ENCODE measurements around the gene PHKB. TPM values are rescaled to one million over a fixed set of nuclear protein-coding genes. Genes with fewer than 3 reads are reported as not detected.

The PHKB gene
- total and polyA plus RNA-seq, 2 of the 8 experiments (the other 6 are each of a cell fraction or from before 2014, with no cell fraction given), result 18.6 to 38.3 TPM

DNA sequence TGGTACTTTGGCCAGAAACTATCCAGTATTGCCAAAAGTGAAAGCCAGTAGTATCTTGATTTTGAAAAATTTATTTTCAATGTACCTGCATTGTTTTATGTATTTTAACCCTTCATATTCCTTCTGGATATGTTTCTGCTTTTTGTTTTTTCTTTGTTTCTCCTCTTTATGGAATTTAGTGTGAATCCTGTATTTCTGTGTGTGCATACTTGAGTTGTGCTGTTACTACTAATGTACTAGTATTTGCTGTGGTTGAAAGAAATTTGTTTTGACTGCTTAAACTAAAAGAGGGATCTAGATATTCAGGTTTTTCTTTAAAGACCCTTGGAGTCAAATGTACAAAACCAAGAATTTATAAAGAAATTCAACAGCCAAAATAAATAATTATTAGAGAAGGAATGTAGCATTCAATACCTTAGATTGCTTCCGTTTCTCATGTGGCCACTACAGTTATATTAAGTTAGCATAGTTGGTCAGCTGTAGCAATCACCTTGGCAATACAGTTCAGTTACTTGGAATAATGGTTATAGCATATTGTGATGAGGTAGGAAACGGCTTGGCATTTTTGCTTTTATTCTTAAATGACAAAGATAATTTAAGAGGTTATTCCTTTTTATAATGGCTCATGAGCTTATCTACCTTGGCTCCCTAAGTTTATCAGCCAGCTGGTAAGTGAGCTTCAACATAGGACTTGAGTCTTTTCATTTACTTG, 4.9 kb downstream of the PHKB start:
- Histone ChIP-seq H2AK5ac (ENCODE audit: low read depth, low read length) (no peak overlapping the region), H3K79me1 (ENCODE audit: low read depth, low read length) (no peaks in the 10 kb centered on the region), H3K14ac (ENCODE audit: insufficient read length) (no peak overlapping the region), H2BK12ac (ENCODE audit: low read depth, low read length) (no peak overlapping the region), H3K4me3 (ENCODE audit: extremely low read depth in 1 of 4, insufficient read depth in 2 of 4, low read depth in 3 of 4, low read length in 4 of 4) (no peak overlapping the region), H2BK120ac (replicated peaks; ENCODE audit: low read depth, low read length) (no peak overlapping the region), H3K4me1 (replicated peaks in 1 of 4; ENCODE audit: control insufficient read depth in 3 of 4, insufficient read depth in 4 of 4, low read length in 3 of 4) (peaks cover 0 to 7% (median 0%) of the 10 kb centered on the region in 4 experiments; a peak in 2 of 7 replicates), H3K36me3 (ENCODE audit: control insufficient read depth in 2 of 4, insufficient read depth in 4 of 4, low read length in 3 of 4) (no peaks in the 10 kb centered on the region; a peak in 1 of 8 replicates), H2AFZ (ENCODE audit: low read length) (no peak overlapping the region), H4K20me1 (replicated peaks in 1 of 2; ENCODE audit: control insufficient read depth in 1 of 2, insufficient read depth in 2 of 2, low read length in 2 of 2) (no peaks in the 10 kb centered on the region), H3K23ac (ENCODE audit: insufficient read length) (no peak overlapping the region), H2BK5ac (ENCODE audit: low read depth, low read length) (no peak overlapping the region), H3K4me2 (ENCODE audit: insufficient read depth in 1 of 2, low read depth in 2 of 2, low read length in 2 of 2) (no peak overlapping the region), H4K8ac (ENCODE audit: extremely low read depth, insufficient read depth, low read length) (no peak overlapping the region), H3K27me3 (replicated peaks in 1 of 4; ENCODE audit: control insufficient read depth in 3 of 4, extremely low read depth in 1 of 4, insufficient read depth in 3 of 4, low read length in 3 of 4) (no peaks in the 10 kb centered on the region), H3K18ac (ENCODE audit: extremely low read depth, low read length) (no peak overlapping the region), H3K56ac (replicated peaks; ENCODE audit: insufficient read length, low read depth, low read length) (no peak overlapping the region), H3K4ac (replicated peaks; ENCODE audit: insufficient read length, low read depth, low read length) (no peak overlapping the region), H3K79me2 (ENCODE audit: control insufficient read depth in 1 of 2, insufficient read depth in 2 of 2, low read length in 2 of 2) (peaks cover 0 to 15% of the 10 kb centered on the region in 2 experiments; a peak in 1 of 4 replicates), H3K9ac (replicated peaks in 1 of 4; ENCODE audit: extremely low read depth in 1 of 4, low read depth in 3 of 4, low read length in 3 of 4) (no peak overlapping the region), H3K9me3 (ENCODE audit: insufficient read depth in 2 of 2, low read depth in 1 of 2, low read length in 1 of 2) (no peaks in the 10 kb centered on the region), H2BK20ac (ENCODE audit: low read length) (no peak overlapping the region), H3K23me2 (ENCODE audit: low read depth, low read length) (peaks cover 3% of the 10 kb centered on the region; the same call in 1 of the 2 replicates), H4K5ac (ENCODE audit: insufficient read length, low read depth, low read length) (no peak overlapping the region), H3K27ac (ENCODE audit: low read depth, low read length) (no peak overlapping the region), H2BK15ac (ENCODE audit: low read length) (no peak overlapping the region), H4K91ac (replicated peaks; ENCODE audit: insufficient read length, low read length) (no peak overlapping the region)
- ChIA-PET POLR2A (ENCODE audit: partially characterized antibody) (no interaction called here), CTCF (ENCODE audit: partially characterized antibody) (no interaction called here)
- DNase-seq (ENCODE audit: low read depth in 1 of 2, low spot score in 2 of 2) (no peak), FAIRE-seq (no peak)
- 84% methylated on average over 2 of the region's 2 CpGs; no CpG with 5 or more reads in 1 of the 2 experiments for WGBS, 2 experiments (ENCODE audit: extremely low coverage in 1 of 2, insufficient coverage in 1 of 2, insufficient read length in 1 of 2, insufficient replicate concordance in 2 of 2, low coverage in 1 of 2, low lambda C conversion rate in 2 of 2, missing lambda C conversion rate in 1 of 2)
- TF ChIP-seq CTBP2 (IDR thresholded peaks at IDR 0.05; ENCODE audit: borderline replicate concordance, insufficient read depth, insufficient read length, low read length) (no peak), TAF7 (optimal IDR thresholded peaks at IDR 0.05; ENCODE audit: borderline replicate concordance, low read depth, low read length) (no peak), SUZ12 (IDR thresholded peaks at IDR 0.05; ENCODE audit: low read length) (no peak), KDM5A (IDR thresholded peaks at IDR 0.05; ENCODE audit: low read length) (no peak), TCF12 (IDR thresholded peaks at IDR 0.05; ENCODE audit: low read depth, low read length) (no peak), GTF2F1 (IDR thresholded peaks at IDR 0.05; ENCODE audit: borderline replicate concordance, low read depth, low read length) (no peak), ASH2L (IDR thresholded peaks at IDR 0.05; ENCODE audit: low read length) (no peak), JUN (IDR thresholded peaks at IDR 0.05; ENCODE audit: low read depth, low read length) (no peak), TBP (IDR thresholded peaks at IDR 0.05; ENCODE audit: low read depth, low read length) (no peak), KDM4A (IDR thresholded peaks at IDR 0.05; ENCODE audit: low read depth, low read length, severe bottlenecking) (no peak), SP2 (IDR thresholded peaks at IDR 0.05; ENCODE audit: low read length) (no peak), YY1 (IDR thresholded peaks at IDR 0.05; ENCODE audit: low read depth, low read length) (no peak), BRCA1 (IDR thresholded peaks at IDR 0.05; ENCODE audit: low read depth, low read length) (no peak), CHD2 (IDR thresholded peaks at IDR 0.05; ENCODE audit: low read length) (no peak)

Data from H1 (cell line).